ENCODE measurements around the gene NEDD4L.

The NEDD4L gene

DNA sequence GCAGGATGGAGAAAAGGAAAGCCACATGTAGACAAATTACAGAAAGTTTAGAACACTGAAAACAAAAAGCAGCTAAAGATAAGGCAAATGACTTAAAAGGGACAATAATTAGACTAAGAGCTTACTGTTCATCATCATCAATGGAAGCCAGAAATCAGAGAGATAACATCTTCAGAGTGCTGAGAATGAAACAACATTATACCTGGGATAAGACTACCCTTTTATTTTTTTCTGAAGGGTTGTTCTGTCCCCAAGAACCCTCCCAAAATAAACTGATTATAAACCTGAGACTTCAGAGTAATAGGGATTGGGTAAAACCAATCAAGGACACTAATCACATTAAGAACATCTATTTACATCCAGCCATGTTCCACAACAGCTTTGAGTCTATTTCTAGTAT is 6.9 kb upstream of the NEDD4L start:
- ChIA-PET POLR2A (interaction anchor here (0.7 kb wide), 1 partner anchor 144 kb away, joined by 3 read pairs; no protein-coding TSS in a partner anchor), CTCF (interaction anchor here (0.8 to 2.3 kb wide), 3 partner anchors 7 to 84 kb away, joined by 4 to 11 read pairs (median 5); no protein-coding TSS in a partner anchor)
- no peak for TF ChIP-seq GLI2 (tag by site-specific recombination; IDR thresholded peaks at IDR 0.05; ENCODE audit: borderline replicate concordance, low read depth)
- TF ChIP-seq ZNF529 (tag by site-specific recombination; IDR thresholded peaks at IDR 0.05; ENCODE audit: insufficient replicate concordance) = no peak
- no peak for TF ChIP-seq ZNF133 (tag by site-specific recombination; IDR thresholded peaks at IDR 0.05)
- no peak for TF ChIP-seq ZNF624 (tag by site-specific recombination; IDR thresholded peaks at IDR 0.05)
- TF ChIP-seq, protein P1, sequence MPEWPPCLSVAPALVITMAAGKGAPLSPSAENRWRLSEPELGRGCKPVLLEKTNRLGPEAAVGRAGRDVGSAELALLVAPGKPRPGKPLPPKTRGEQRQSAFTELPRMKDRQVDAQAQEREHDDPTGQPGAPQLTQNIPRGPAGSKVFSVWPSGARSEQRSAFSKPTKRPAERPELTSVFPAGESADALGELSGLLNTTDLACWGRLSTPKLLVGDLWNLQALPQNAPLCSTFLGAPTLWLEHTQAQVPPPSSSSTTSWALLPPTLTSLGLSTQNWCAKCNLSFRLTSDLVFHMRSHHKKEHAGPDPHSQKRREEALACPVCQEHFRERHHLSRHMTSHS (tag by site-specific recombination; IDR thresholded peaks at IDR 0.05) = no peak
- TF ChIP-seq ZIC2 (tag by site-specific recombination; IDR thresholded peaks at IDR 0.05) = no peak
- TF ChIP-seq ZNF623 (tag by site-specific recombination; IDR thresholded peaks at IDR 0.05) = no peak
- no peak for TF ChIP-seq ZNF266 (tag by site-specific recombination; IDR thresholded peaks at IDR 0.05; ENCODE audit: low read depth)
- no peak for TF ChIP-seq ZNF571 (tag by site-specific recombination; IDR thresholded peaks at IDR 0.05)
- TF ChIP-seq ZNF426 (tag by site-specific recombination; IDR thresholded peaks at IDR 0.05) = no peak
- TF ChIP-seq ZNF184 (tag by site-specific recombination; IDR thresholded peaks at IDR 0.05) = no peak
- no peak for TF ChIP-seq ZXDB (tag by site-specific recombination; IDR thresholded peaks at IDR 0.05)
- TF ChIP-seq ZNF513 (tag by site-specific recombination; IDR thresholded peaks at IDR 0.05) = no peak
- no peak for TF ChIP-seq MZF1 (tag by site-specific recombination; IDR thresholded peaks at IDR 0.05; ENCODE audit: borderline replicate concordance)

GRCh38 chr18:58038063-58038462 is 6.0 kb upstream of the NEDD4L start:
- CTCF ChIA-PET = interaction anchor here (0.6 to 1.4 kb wide), 9 partner anchors 8 to 1113 kb away, joined by 3 to 13 read pairs (median 3); no protein-coding TSS in a partner anchor
- H3K27ac ChIP-seq (ENCODE audit: extremely low read depth, low read depth, low read length) = no peak overlapping the region

More for the DNA sequence above, 6.9 kb upstream of the NEDD4L start:
- no peak overlapping the region for H3K27ac ChIP-seq (ENCODE audit: extremely low read depth, low read depth, low read length)
- H3K9me3 ChIP-seq (ENCODE audit: control insufficient read depth, insufficient read depth, low read depth, low read length) = no peaks in the 10 kb centered on the region
- peaks cover 7% of the 10 kb centered on the region for H3K4me1 ChIP-seq (ENCODE audit: control insufficient read depth, insufficient read depth, low read length)
- no peaks in the 10 kb centered on the region for H3K36me3 ChIP-seq (ENCODE audit: control insufficient read depth in 2 of 2, insufficient read depth in 1 of 2, low read length in 2 of 2)
- H3K4me3 ChIP-seq (ENCODE audit: low read depth, low read length) = no peak overlapping the region

GRCh38 chr18:58041633-58042032 is 2.4 kb upstream of the NEDD4L start:
- H3K4me1 ChIP-seq (ENCODE audit: control insufficient read depth, insufficient read depth, low read length) = peaks cover 14% of the 10 kb centered on the region
- no peak overlapping the region for H3K4me3 ChIP-seq (ENCODE audit: low read depth, low read length)
- ChIA-PET CTCF (interaction anchor here (0.5 to 4.1 kb wide), 10 partner anchors 10 to 722 kb away, joined by 3 to 100 read pairs (median 6); no protein-coding TSS in a partner anchor), POLR2A (no interaction called here)
- no peaks in the 10 kb centered on the region for H3K9me3 ChIP-seq (ENCODE audit: control insufficient read depth, insufficient read depth, low read depth, low read length)
- no peak overlapping the region for H3K27ac ChIP-seq (ENCODE audit: extremely low read depth, low read depth, low read length)
- no peaks in the 10 kb centered on the region for H3K36me3 ChIP-seq (ENCODE audit: control insufficient read depth in 2 of 2, insufficient read depth in 1 of 2, low read length in 2 of 2)
- no peak for TF ChIP-seq EGR2 (tag by site-specific recombination; IDR thresholded peaks at IDR 0.05; ENCODE audit: low read depth)
- TF ChIP-seq, protein P2, sequence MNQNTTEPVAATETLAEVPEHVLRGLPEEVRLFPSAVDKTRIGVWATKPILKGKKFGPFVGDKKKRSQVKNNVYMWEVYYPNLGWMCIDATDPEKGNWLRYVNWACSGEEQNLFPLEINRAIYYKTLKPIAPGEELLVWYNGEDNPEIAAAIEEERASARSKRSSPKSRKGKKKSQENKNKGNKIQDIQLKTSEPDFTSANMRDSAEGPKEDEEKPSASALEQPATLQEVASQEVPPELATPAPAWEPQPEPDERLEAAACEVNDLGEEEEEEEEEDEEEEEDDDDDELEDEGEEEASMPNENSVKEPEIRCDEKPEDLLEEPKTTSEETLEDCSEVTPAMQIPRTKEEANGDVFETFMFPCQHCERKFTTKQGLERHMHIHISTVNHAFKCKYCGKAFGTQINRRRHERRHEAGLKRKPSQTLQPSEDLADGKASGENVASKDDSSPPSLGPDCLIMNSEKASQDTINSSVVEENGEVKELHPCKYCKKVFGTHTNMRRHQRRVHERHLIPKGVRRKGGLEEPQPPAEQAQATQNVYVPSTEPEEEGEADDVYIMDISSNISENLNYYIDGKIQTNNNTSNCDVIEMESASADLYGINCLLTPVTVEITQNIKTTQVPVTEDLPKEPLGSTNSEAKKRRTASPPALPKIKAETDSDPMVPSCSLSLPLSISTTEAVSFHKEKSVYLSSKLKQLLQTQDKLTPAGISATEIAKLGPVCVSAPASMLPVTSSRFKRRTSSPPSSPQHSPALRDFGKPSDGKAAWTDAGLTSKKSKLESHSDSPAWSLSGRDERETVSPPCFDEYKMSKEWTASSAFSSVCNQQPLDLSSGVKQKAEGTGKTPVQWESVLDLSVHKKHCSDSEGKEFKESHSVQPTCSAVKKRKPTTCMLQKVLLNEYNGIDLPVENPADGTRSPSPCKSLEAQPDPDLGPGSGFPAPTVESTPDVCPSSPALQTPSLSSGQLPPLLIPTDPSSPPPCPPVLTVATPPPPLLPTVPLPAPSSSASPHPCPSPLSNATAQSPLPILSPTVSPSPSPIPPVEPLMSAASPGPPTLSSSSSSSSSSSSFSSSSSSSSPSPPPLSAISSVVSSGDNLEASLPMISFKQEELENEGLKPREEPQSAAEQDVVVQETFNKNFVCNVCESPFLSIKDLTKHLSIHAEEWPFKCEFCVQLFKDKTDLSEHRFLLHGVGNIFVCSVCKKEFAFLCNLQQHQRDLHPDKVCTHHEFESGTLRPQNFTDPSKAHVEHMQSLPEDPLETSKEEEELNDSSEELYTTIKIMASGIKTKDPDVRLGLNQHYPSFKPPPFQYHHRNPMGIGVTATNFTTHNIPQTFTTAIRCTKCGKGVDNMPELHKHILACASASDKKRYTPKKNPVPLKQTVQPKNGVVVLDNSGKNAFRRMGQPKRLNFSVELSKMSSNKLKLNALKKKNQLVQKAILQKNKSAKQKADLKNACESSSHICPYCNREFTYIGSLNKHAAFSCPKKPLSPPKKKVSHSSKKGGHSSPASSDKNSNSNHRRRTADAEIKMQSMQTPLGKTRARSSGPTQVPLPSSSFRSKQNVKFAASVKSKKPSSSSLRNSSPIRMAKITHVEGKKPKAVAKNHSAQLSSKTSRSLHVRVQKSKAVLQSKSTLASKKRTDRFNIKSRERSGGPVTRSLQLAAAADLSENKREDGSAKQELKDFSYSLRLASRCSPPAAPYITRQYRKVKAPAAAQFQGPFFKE (tag by site-specific recombination; IDR thresholded peaks at IDR 0.05; ENCODE audit: borderline replicate concordance) = no peak
- TF ChIP-seq ZNF433 (tag by site-specific recombination; IDR thresholded peaks at IDR 0.05; ENCODE audit: low read depth) = no peak
- no peak for TF ChIP-seq GLIS1 (tag by site-specific recombination; IDR thresholded peaks at IDR 0.05)
- TF ChIP-seq, protein P3, sequence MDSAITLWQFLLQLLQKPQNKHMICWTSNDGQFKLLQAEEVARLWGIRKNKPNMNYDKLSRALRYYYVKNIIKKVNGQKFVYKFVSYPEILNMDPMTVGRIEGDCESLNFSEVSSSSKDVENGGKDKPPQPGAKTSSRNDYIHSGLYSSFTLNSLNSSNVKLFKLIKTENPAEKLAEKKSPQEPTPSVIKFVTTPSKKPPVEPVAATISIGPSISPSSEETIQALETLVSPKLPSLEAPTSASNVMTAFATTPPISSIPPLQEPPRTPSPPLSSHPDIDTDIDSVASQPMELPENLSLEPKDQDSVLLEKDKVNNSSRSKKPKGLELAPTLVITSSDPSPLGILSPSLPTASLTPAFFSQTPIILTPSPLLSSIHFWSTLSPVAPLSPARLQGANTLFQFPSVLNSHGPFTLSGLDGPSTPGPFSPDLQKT (IDR thresholded peaks at IDR 0.05; ENCODE audit: borderline replicate concordance, low read depth, low read length) = no peak
- no peak for TF ChIP-seq ZBTB6 (tag by site-specific recombination; IDR thresholded peaks at IDR 0.05)
- no peak for TF ChIP-seq SCRT2 (tag by site-specific recombination; IDR thresholded peaks at IDR 0.05)

More at GRCh38 chr18:58038063-58038462, 6.0 kb upstream of the NEDD4L start:
- no peak overlapping the region for H3K4me3 ChIP-seq (ENCODE audit: low read depth, low read length)
- no peaks in the 10 kb centered on the region for H3K36me3 ChIP-seq (ENCODE audit: control insufficient read depth in 2 of 2, insufficient read depth in 1 of 2, low read length in 2 of 2)
- no peak for TF ChIP-seq ZNF843 (tag by site-specific recombination; IDR thresholded peaks at IDR 0.05)
- H3K4me1 ChIP-seq (ENCODE audit: control insufficient read depth, insufficient read depth, low read length) = peaks cover 7% of the 10 kb centered on the region
- POLR2A ChIA-PET = interaction anchor here (0.7 kb wide), 1 partner anchor 143 kb away, joined by 3 read pairs; no protein-coding TSS in a partner anchor
- no peaks in the 10 kb centered on the region for H3K9me3 ChIP-seq (ENCODE audit: control insufficient read depth, insufficient read depth, low read depth, low read length)
